Smooth muscle cell (in vitro differentiated cells): ENCODE data around the gene WBP2. TPM values are rescaled to one million over a fixed set of nuclear protein-coding genes. Genes with fewer than 3 reads are reported as not detected.
A peak's percentile ranks its signal among the peaks of the same experiment; 100 is the strongest.

Source experiments
- DNase-seq: peaks from one replicate; lab custom pipeline; 2025; ENCODE audit not compliant: unreplicated experiment; lab: John Stamatoyannopoulos, UW
- H2AFZ ChIP-seq: fragments of 200-600 bp; sonication (generic); 2 replicates; pipeline ENCODE4 v1.6.0; 2016; ENCODE audit warnings: antibody characterized with exemption, low read depth, mild to moderate bottlenecking
- H3F3A ChIP-seq: fragments of 200-600 bp; sonication (generic); 2 replicates; pipeline ENCODE4 v1.6.0; 2017; ENCODE audit warnings: antibody characterized with exemption, low read depth
- H3K27ac ChIP-seq: fragments of 200-600 bp; sonication (generic); 2 replicates; pipeline ENCODE4 v1.5.1; 2016; ENCODE audit warnings: low read depth, mild to moderate bottlenecking
- H3K27me3 ChIP-seq: fragments of 200-600 bp; sonication (generic); 2 replicates; pipeline ENCODE4 v1.6.1; 2016; ENCODE audit warnings: low read depth, mild to moderate bottlenecking
- H3K36me3 ChIP-seq: fragments of 200-600 bp; sonication (generic); 2 replicates; pipeline ENCODE4 v1.5.1; 2016; ENCODE audit warnings: low read depth
- H3K4me1 ChIP-seq: fragments of 200-600 bp; sonication (generic); 2 replicates; pipeline ENCODE4 v1.5.1; 2016; ENCODE audit warnings: low read depth
- H3K4me2 ChIP-seq: fragments of 200-600 bp; sonication (generic); 2 replicates; pipeline ENCODE4 v1.6.0; 2016; ENCODE audit warnings: mild to moderate bottlenecking
- H3K4me3 ChIP-seq: fragments of 200-600 bp; sonication (generic); 2 replicates; pipeline ENCODE4 v1.5.1; 2016; ENCODE audit warnings: mild to moderate bottlenecking
- H3K79me2 ChIP-seq: fragments of 200-600 bp; sonication (generic); 2 replicates; pipeline ENCODE4 v1.6.0; 2016; ENCODE audit warnings: low read depth, mild to moderate bottlenecking
- H3K9ac ChIP-seq: fragments of 200-600 bp; sonication (generic); 2 replicates; pipeline ENCODE4 v1.6.0; 2016; ENCODE audit warnings: low read depth
- H3K9me3 ChIP-seq: fragments of 200-600 bp; sonication (generic); replicated peaks from 2 replicates; pipeline ENCODE4 v1.5.1; 2016; ENCODE audit warnings: low read depth
- H4K20me1 ChIP-seq: fragments of 200-600 bp; sonication (generic); 2 replicates; pipeline ENCODE4 v1.6.0; 2016; ENCODE audit warnings: low read depth
- WGBS: methylation state at CpG from one replicate; pipeline ENCODE4 v1.1.7; 2016; ENCODE audit warnings: low lambda C conversion rate; 5-methylcytosine and 5-hydroxymethylcytosine counted together
- polyA plus RNA-seq: library from polyadenylated mRNA; unstranded; fragments of >200 nt; fragmentation: Nextera tagmentation; extraction: Ambion mirVana; gene quantifications from 2 replicates; pipeline ENCODE4 v1.2.1, GENCODE V29; 2016
- total RNA-seq: library from RNA; depleted of rRNA; stranded (reverse); fragments of >200 nt; gene quantifications from 2 replicates; pipeline ENCODE4 v1.2.3, GENCODE V29; 2014
- TF ChIP-seq, protein P1 (sequence below): fragments of 200-600 bp; sonication (generic); IDR thresholded peaks from 2 replicates; pipeline ENCODE4 v1.5.1; 2017; ENCODE audit warnings: borderline replicate concordance, mild to moderate bottlenecking, antibody characterized with exemption; ENCODE audit not compliant: insufficient read depth, poor library complexity, severe bottlenecking

The WBP2 gene
- total and polyA plus RNA-seq, 2 experiments from 2014 or later, result 26.4 to 91.4 TPM

GRCh38 chr17:75810216-75810615, 44.9 kb downstream of the WBP2 start:
- Histone ChIP-seq H3K9me3 (no peaks in the 10 kb centered on the region), H3K9ac (no peak overlapping the region), H3K36me3 (no peaks in the 10 kb centered on the region), H3K4me2 (no peak overlapping the region), H3K27ac (peak overlapping the region; percentile 93), H3K4me1 (no peaks in the 10 kb centered on the region), H3F3A (no peaks in the 10 kb centered on the region), H3K27me3 (no peaks in the 10 kb centered on the region), H2AFZ (no peak overlapping the region), H4K20me1 (peaks cover 50% of the 10 kb centered on the region), H3K79me2 (peaks cover 21% of the 10 kb centered on the region), H3K4me3 (no peak overlapping the region)
- TF ChIP-seq, protein P1, sequence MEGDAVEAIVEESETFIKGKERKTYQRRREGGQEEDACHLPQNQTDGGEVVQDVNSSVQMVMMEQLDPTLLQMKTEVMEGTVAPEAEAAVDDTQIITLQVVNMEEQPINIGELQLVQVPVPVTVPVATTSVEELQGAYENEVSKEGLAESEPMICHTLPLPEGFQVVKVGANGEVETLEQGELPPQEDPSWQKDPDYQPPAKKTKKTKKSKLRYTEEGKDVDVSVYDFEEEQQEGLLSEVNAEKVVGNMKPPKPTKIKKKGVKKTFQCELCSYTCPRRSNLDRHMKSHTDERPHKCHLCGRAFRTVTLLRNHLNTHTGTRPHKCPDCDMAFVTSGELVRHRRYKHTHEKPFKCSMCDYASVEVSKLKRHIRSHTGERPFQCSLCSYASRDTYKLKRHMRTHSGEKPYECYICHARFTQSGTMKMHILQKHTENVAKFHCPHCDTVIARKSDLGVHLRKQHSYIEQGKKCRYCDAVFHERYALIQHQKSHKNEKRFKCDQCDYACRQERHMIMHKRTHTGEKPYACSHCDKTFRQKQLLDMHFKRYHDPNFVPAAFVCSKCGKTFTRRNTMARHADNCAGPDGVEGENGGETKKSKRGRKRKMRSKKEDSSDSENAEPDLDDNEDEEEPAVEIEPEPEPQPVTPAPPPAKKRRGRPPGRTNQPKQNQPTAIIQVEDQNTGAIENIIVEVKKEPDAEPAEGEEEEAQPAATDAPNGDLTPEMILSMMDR, result no peak
- DNase-seq, result no peak
- 92% methylated on average over 5 of the region's 5 CpGs for WGBS

DNA sequence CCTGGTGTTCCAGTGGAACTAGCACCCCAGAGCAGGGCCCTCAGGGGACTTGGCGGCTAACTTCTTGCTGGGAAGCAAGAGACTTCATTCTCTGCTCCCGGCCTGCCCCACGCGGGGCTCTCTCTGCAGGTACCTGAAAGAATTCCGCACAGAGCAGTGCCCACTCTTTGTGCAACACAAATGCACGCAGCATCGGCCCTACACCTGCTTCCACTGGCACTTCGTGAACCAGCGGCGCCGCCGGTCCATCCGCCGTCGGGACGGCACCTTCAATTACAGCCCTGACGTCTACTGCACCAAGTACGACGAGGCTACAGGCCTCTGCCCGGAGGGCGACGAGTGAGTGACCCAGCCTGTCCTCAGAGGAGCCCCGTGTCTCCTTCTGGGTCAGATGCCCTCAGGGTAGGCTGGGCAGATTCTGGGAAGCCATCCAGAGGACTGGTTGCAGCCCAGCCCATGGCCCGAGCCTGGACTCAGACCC, 45.5 kb downstream of the WBP2 start:
- DNase-seq, result no peak
- no peak overlapping the region for H3K4me3 ChIP-seq
- peaks cover 52% of the 10 kb centered on the region for H4K20me1 ChIP-seq
- H2AFZ ChIP-seq, result no peak overlapping the region
- TF ChIP-seq, protein P1, result no peak
- peak overlapping the region; percentile 93 for H3K27ac ChIP-seq
- WGBS, result 84% methylated on average over 24 of the region's 24 CpGs
- H3K4me1 ChIP-seq, result no peaks in the 10 kb centered on the region
- H3F3A ChIP-seq, result no peaks in the 10 kb centered on the region
- H3K4me2 ChIP-seq, result peak overlapping the region; percentile 36
- no peaks in the 10 kb centered on the region for H3K27me3 ChIP-seq
- H3K36me3 ChIP-seq, result no peaks in the 10 kb centered on the region
- no peaks in the 10 kb centered on the region for H3K9me3 ChIP-seq
- peak overlapping the region; percentile 60 for H3K9ac ChIP-seq
- H3K79me2 ChIP-seq, result peaks cover 26% of the 10 kb centered on the region

DNA sequence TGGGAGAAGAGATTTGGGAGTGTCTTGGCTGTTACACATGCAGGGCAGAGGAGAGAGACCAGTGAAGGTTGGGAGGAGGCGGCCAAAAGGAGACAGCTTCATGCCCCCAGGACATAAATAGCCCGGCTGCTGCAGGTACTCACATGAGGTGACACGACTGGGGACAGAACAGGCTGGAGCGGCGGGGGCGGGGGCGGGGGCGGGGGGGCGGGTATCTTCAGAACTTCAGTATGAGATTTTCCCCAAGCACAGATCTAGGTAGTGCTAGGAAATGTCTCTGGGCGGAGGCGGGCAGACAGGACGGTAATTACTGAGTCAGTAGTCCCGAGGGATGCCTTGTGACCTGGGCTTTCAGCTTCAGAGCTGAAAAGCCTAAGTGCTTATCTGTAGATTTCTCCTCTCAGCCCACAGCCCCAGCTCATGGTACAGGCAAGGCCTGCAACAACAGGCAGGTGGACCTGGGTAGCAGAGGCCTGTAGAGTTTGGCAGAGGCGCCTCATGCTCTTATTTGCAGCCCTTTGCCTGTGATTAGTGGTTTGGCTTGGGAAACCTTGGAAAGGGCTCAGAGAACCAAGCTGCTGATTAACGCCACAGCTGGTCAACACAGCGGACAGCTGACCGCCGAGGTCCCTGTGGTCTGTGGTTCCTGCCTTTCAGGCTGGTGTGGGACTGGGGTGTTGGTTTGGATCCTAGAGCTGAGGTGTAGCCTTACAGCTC, 46.1 kb downstream of the WBP2 start:
- H3K4me2 ChIP-seq, result peak overlapping the region; percentile 36
- no peak for DNase-seq
- H3K27ac ChIP-seq, result peak overlapping the region; percentile 93

More for the DNA sequence above, 46.1 kb downstream of the WBP2 start:
- Histone ChIP-seq H3K9me3 (no peaks in the 10 kb centered on the region), H3K4me1 (no peaks in the 10 kb centered on the region), H3K9ac (peak overlapping the region; percentile 60), H3K27me3 (no peaks in the 10 kb centered on the region), H2AFZ (no peak overlapping the region), H4K20me1 (peaks cover 58% of the 10 kb centered on the region), H3K79me2 (peaks cover 32% of the 10 kb centered on the region), H3K36me3 (no peaks in the 10 kb centered on the region), H3K4me3 (no peak overlapping the region), H3F3A (no peaks in the 10 kb centered on the region)
- WGBS, result 63% methylated on average over 12 of the region's 18 CpGs
- TF ChIP-seq, protein P1, result no peak
